GM23338 (cell line): Measurements from ENCODE around the gene ETV6. TPM values are rescaled to one million over a fixed set of nuclear protein-coding genes. Genes with fewer than 3 reads are reported as not detected.

Source experiments
- ATAC-seq: fragments of 200-7000 bp; cut with Tn5 transposase; 3 replicates; pipeline ENCODE4 v1.9.1; 2020
- DNase-seq: peaks from one replicate; pipeline ENCODE4 v3.0.0-alpha.2; 2015; ENCODE audit warnings: low spot score
- H2AFZ ChIP-seq: fragments of 200-600 bp; sonication (generic); 2 replicates; pipeline ENCODE4 v1.8.0; 2016; ENCODE audit warnings: antibody characterized with exemption, mild to moderate bottlenecking, moderate library complexity
- H3F3A ChIP-seq: fragments of 200-600 bp; sonication (generic); replicated peaks from 2 replicates; pipeline ENCODE4 v1.8.0; 2017; ENCODE audit warnings: antibody characterized with exemption, mixed run types, low read depth
- H3K27ac ChIP-seq: fragments of 200-600 bp; sonication (generic); 2 replicates; pipeline ENCODE4 v1.6.1; 2016; ENCODE audit warnings: low read depth
- H3K27me3 ChIP-seq: fragments of 200-600 bp; sonication (generic); 2 replicates; pipeline ENCODE4 v1.8.0; 2016; ENCODE audit warnings: mild to moderate bottlenecking, mixed run types, moderate library complexity; ENCODE audit not compliant: insufficient read depth
- H3K36me3 ChIP-seq: fragments of 200-600 bp; sonication (generic); 2 replicates; pipeline ENCODE4 v1.8.0; 2016; ENCODE audit warnings: mild to moderate bottlenecking; ENCODE audit not compliant: insufficient read depth
- H3K4me1 ChIP-seq: fragments of 200-600 bp; sonication (generic); 2 replicates; pipeline ENCODE4 v1.8.0; 2016; ENCODE audit warnings: mild to moderate bottlenecking, moderate library complexity; ENCODE audit not compliant: insufficient read depth
- H3K4me2 ChIP-seq: fragments of 200-600 bp; sonication (generic); 2 replicates; pipeline ENCODE4 v1.7.1; 2017; ENCODE audit warnings: mixed run types
- H3K4me3 ChIP-seq: fragments of 200-600 bp; sonication (generic); 2 replicates; pipeline ENCODE4 v1.6.1; 2016; ENCODE audit warnings: mixed run types
- H3K79me2 ChIP-seq: fragments of 200-600 bp; sonication (generic); replicated peaks from 2 replicates; pipeline ENCODE4 v1.8.0; 2017; ENCODE audit warnings: mild to moderate bottlenecking; ENCODE audit not compliant: insufficient read depth
- H3K9me2 ChIP-seq: fragments of 200-600 bp; sonication (generic); 2 replicates; pipeline ENCODE4 v1.8.0; 2017; ENCODE audit not compliant: insufficient read depth
- H4K20me1 ChIP-seq: fragments of 200-600 bp; sonication (generic); replicated peaks from 2 replicates; pipeline ENCODE4 v1.8.0; 2017; ENCODE audit warnings: mild to moderate bottlenecking; ENCODE audit not compliant: insufficient read depth
- H3K27ac Mint-ChIP-seq: 2 replicates; pipeline ENCODE4 v1.8.0; 2020; ENCODE audit warnings: inconsistent platforms, mild to moderate bottlenecking, moderate library complexity, mixed read lengths
- H3K27me3 Mint-ChIP-seq: 3 replicates; pipeline ENCODE4 v1.8.0; 2022; ENCODE audit warnings: low read depth, mild to moderate bottlenecking, moderate library complexity, mixed read lengths, inconsistent platforms; ENCODE audit not compliant: insufficient read depth, poor library complexity
- H3K36me3 Mint-ChIP-seq: 3 replicates; pipeline ENCODE4 v1.8.0; 2021; ENCODE audit warnings: low read depth, mild to moderate bottlenecking, inconsistent platforms, moderate library complexity, mixed read lengths
- H3K4me1 Mint-ChIP-seq: 3 replicates; pipeline ENCODE4 v1.8.0; 2020; ENCODE audit warnings: mild to moderate bottlenecking, inconsistent platforms, mixed read lengths
- H3K4me3 Mint-ChIP-seq: 3 replicates; pipeline ENCODE4 v1.8.0; 2021; ENCODE audit warnings: moderate library complexity, mild to moderate bottlenecking, inconsistent platforms, mixed read lengths
- H3K9me3 Mint-ChIP-seq: 3 replicates; pipeline ENCODE4 v1.8.0; 2020; ENCODE audit warnings: moderate library complexity, mild to moderate bottlenecking, inconsistent platforms, mixed read lengths
- CREB1 ChIP-seq: fragments of 250-450 bp; sonication (Bioruptor Pico); IDR thresholded peaks from 2 replicates; pipeline ENCODE4 v1.5.0; 2020; ENCODE audit warnings: low read depth, mild to moderate bottlenecking, moderate library complexity
- ETS1 ChIP-seq: IDR thresholded peaks from 2 replicates; pipeline ENCODE4 v1.6.1; 2016; ENCODE audit warnings: antibody characterized with exemption
- EZH2 ChIP-seq: fragments of 200-600 bp; sonication (generic); IDR thresholded peaks from one replicate; pipeline ENCODE4 v1.8.0; 2017; ENCODE audit warnings: antibody characterized with exemption, mild to moderate bottlenecking, low read depth; ENCODE audit not compliant: unreplicated experiment
- EZH2phosphoT487 ChIP-seq: fragments of 200-600 bp; sonication (generic); IDR thresholded peaks from one replicate; pipeline ENCODE4 v1.8.1; 2018; ENCODE audit warnings: antibody characterized with exemption; ENCODE audit not compliant: unreplicated experiment
- JUNB ChIP-seq: IDR thresholded peaks from one replicate; pipeline ENCODE4 v1.6.1; 2016; ENCODE audit warnings: antibody characterized with exemption; ENCODE audit not compliant: unreplicated experiment
- NANOG ChIP-seq: IDR thresholded peaks from 2 replicates; pipeline ENCODE4 v1.6.1; 2016; ENCODE audit warnings: antibody characterized with exemption, borderline replicate concordance
- POLR2AphosphoS5 ChIP-seq: IDR thresholded peaks from 2 replicates; pipeline ENCODE4 v1.6.1; 2016; ENCODE audit warnings: antibody characterized with exemption, low read depth
- STAT1 ChIP-seq: IDR thresholded peaks from one replicate; pipeline ENCODE4 v1.6.1; 2016; ENCODE audit warnings: antibody characterized with exemption; ENCODE audit not compliant: unreplicated experiment
- ZNF114 ChIP-seq: fragments of 250-450 bp; sonication (Bioruptor Pico); IDR thresholded peaks from 2 replicates; pipeline ENCODE4 v1.5.0; 2020; ENCODE audit warnings: mild to moderate bottlenecking, moderate library complexity
- polyA plus RNA-seq: library from polyadenylated mRNA; unstranded; fragments of >200 nt; fragmentation: Nextera tagmentation; extraction: Ambion mirVana; gene quantifications from 2 replicates; pipeline ENCODE4 v1.2.1, GENCODE V29; 2016
- total RNA-seq: library from RNA; depleted of rRNA; stranded (reverse); fragments of >200 nt; shearing (Covaris generic); gene quantifications from 2 replicates; pipeline ENCODE4 v1.2.3, GENCODE V29; 2014
- TF ChIP-seq, protein P1 (sequence below): IDR thresholded peaks from one replicate; pipeline ENCODE4 v1.6.1; 2018; ENCODE audit warnings: antibody characterized with exemption; ENCODE audit not compliant: unreplicated experiment
- TF ChIP-seq, protein P2 (sequence below): fragments of 250-450 bp; sonication (Bioruptor Pico); IDR thresholded peaks from 2 replicates; pipeline ENCODE4 v1.5.0; 2020; ENCODE audit warnings: mild to moderate bottlenecking, moderate library complexity

Gene ETV6
- total and polyA plus RNA-seq, 2 experiments from 2014 or later: 7.5 to 15.1 TPM

- no peak for DNase-seq
- H3K4me2 ChIP-seq: no peak overlapping the region
- peaks cover 3% of the 10 kb centered on the region; the same call in 1 of the 3 replicates for H3K36me3 Mint-ChIP-seq
- no peak overlapping the region for H3K27ac ChIP-seq
- H2AFZ ChIP-seq: no peak overlapping the region
- peaks cover 29% of the 10 kb centered on the region for H3K4me1 Mint-ChIP-seq
- no peaks in the 10 kb centered on the region for H3F3A ChIP-seq
- no peak overlapping the region for H3K4me3 ChIP-seq
- H4K20me1 ChIP-seq: no peaks in the 10 kb centered on the region
- H3K4me1 ChIP-seq: peaks cover 12% of the 10 kb centered on the region
- no peaks in the 10 kb centered on the region for H3K9me3 Mint-ChIP-seq
- no peaks in the 10 kb centered on the region for H3K36me3 ChIP-seq
- no peaks in the 10 kb centered on the region for H3K27me3 ChIP-seq
- H3K27ac Mint-ChIP-seq: no peak overlapping the region
- H3K27me3 Mint-ChIP-seq: no peaks in the 10 kb centered on the region
- H3K4me3 Mint-ChIP-seq: no peak overlapping the region
- peaks cover 4% of the 10 kb centered on the region; the same call in 1 of the 2 replicates for H3K9me2 ChIP-seq
- TF ChIP-seq EZH2: no peak
- TF ChIP-seq NANOG: no peak
- TF ChIP-seq, protein P1, sequence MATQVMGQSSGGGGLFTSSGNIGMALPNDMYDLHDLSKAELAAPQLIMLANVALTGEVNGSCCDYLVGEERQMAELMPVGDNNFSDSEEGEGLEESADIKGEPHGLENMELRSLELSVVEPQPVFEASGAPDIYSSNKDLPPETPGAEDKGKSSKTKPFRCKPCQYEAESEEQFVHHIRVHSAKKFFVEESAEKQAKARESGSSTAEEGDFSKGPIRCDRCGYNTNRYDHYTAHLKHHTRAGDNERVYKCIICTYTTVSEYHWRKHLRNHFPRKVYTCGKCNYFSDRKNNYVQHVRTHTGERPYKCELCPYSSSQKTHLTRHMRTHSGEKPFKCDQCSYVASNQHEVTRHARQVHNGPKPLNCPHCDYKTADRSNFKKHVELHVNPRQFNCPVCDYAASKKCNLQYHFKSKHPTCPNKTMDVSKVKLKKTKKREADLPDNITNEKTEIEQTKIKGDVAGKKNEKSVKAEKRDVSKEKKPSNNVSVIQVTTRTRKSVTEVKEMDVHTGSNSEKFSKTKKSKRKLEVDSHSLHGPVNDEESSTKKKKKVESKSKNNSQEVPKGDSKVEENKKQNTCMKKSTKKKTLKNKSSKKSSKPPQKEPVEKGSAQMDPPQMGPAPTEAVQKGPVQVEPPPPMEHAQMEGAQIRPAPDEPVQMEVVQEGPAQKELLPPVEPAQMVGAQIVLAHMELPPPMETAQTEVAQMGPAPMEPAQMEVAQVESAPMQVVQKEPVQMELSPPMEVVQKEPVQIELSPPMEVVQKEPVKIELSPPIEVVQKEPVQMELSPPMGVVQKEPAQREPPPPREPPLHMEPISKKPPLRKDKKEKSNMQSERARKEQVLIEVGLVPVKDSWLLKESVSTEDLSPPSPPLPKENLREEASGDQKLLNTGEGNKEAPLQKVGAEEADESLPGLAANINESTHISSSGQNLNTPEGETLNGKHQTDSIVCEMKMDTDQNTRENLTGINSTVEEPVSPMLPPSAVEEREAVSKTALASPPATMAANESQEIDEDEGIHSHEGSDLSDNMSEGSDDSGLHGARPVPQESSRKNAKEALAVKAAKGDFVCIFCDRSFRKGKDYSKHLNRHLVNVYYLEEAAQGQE: no peak
- no peak for TF ChIP-seq ZNF114 (CRISPR knock-in tag)
- TF ChIP-seq ETS1: no peak
- TF ChIP-seq JUNB: no peak
- no peak for TF ChIP-seq CREB1 (CRISPR knock-in tag)
- no peak for TF ChIP-seq STAT1
- ATAC-seq: no peak
- no peaks in the 10 kb centered on the region; the same call in 1 of the 2 replicates for H3K79me2 ChIP-seq
These were observed 145.3 kb downstream of the ETV6 start for GRCh38 chr12:11794751-11795150.

DNA sequence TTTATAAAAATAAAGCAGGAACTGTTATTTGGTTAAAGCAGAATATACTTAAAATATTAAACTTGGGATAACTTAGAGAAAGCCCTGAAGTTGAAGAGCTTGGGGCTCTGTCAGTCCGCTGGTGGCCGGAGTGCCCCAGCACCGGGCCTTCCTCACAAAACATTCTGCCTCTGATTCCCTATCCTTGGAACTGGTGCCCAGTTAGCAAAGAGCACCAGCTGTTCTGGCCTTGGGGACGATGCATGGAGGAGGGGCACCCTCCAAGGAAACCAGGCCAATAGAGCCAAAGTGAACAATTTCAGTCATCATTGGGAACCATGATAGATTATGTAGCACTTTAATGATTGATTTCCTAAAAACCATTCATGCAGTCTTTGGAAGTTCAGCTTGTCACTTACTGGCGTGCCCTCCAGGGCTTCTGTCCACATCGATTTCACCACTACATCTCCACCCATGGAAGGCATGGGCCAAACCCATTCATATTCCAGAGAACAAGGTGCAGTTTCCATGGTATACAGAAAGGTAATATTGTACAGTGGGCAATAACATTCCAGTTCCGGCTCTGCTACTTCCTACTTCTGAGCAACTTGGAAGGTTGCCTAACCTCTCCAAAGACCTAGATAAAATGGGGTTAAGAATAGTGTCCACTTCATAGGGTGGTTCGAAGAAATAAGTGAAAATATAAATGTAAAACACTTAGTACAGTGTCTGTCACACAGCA is 145.9 kb downstream of the ETV6 start:
- Histone ChIP-seq H3K27ac (0 out of 2 replicates have a peak overlapping the region, but pooled peaks have one; percentile 15), H3K4me3 (no peak overlapping the region), H3K79me2 (no peaks in the 10 kb centered on the region; the same call in 1 of the 2 replicates), H3K4me2 (peak overlapping the region; percentile 5), H3K36me3 (no peaks in the 10 kb centered on the region), H3K4me1 (peaks cover 12% of the 10 kb centered on the region), H2AFZ (no peak overlapping the region), H3K27me3 (no peaks in the 10 kb centered on the region), H3F3A (no peaks in the 10 kb centered on the region), H3K9me2 (peaks cover 4% of the 10 kb centered on the region; the same call in 1 of the 2 replicates), H4K20me1 (no peaks in the 10 kb centered on the region)
- Mint-ChIP-seq H3K4me3 (no peak overlapping the region), H3K9me3 (no peaks in the 10 kb centered on the region), H3K27me3 (no peaks in the 10 kb centered on the region), H3K27ac (no peak overlapping the region), H3K4me1 (peaks cover 29% of the 10 kb centered on the region), H3K36me3 (peaks cover 3% of the 10 kb centered on the region; the same call in 1 of the 3 replicates)
- ATAC-seq (no peak), DNase-seq (no peak)
- TF ChIP-seq CREB1 (CRISPR knock-in tag) (no peak), EZH2phosphoT487 (no peak), POLR2AphosphoS5 (no peak)
- TF ChIP-seq, protein P2, sequence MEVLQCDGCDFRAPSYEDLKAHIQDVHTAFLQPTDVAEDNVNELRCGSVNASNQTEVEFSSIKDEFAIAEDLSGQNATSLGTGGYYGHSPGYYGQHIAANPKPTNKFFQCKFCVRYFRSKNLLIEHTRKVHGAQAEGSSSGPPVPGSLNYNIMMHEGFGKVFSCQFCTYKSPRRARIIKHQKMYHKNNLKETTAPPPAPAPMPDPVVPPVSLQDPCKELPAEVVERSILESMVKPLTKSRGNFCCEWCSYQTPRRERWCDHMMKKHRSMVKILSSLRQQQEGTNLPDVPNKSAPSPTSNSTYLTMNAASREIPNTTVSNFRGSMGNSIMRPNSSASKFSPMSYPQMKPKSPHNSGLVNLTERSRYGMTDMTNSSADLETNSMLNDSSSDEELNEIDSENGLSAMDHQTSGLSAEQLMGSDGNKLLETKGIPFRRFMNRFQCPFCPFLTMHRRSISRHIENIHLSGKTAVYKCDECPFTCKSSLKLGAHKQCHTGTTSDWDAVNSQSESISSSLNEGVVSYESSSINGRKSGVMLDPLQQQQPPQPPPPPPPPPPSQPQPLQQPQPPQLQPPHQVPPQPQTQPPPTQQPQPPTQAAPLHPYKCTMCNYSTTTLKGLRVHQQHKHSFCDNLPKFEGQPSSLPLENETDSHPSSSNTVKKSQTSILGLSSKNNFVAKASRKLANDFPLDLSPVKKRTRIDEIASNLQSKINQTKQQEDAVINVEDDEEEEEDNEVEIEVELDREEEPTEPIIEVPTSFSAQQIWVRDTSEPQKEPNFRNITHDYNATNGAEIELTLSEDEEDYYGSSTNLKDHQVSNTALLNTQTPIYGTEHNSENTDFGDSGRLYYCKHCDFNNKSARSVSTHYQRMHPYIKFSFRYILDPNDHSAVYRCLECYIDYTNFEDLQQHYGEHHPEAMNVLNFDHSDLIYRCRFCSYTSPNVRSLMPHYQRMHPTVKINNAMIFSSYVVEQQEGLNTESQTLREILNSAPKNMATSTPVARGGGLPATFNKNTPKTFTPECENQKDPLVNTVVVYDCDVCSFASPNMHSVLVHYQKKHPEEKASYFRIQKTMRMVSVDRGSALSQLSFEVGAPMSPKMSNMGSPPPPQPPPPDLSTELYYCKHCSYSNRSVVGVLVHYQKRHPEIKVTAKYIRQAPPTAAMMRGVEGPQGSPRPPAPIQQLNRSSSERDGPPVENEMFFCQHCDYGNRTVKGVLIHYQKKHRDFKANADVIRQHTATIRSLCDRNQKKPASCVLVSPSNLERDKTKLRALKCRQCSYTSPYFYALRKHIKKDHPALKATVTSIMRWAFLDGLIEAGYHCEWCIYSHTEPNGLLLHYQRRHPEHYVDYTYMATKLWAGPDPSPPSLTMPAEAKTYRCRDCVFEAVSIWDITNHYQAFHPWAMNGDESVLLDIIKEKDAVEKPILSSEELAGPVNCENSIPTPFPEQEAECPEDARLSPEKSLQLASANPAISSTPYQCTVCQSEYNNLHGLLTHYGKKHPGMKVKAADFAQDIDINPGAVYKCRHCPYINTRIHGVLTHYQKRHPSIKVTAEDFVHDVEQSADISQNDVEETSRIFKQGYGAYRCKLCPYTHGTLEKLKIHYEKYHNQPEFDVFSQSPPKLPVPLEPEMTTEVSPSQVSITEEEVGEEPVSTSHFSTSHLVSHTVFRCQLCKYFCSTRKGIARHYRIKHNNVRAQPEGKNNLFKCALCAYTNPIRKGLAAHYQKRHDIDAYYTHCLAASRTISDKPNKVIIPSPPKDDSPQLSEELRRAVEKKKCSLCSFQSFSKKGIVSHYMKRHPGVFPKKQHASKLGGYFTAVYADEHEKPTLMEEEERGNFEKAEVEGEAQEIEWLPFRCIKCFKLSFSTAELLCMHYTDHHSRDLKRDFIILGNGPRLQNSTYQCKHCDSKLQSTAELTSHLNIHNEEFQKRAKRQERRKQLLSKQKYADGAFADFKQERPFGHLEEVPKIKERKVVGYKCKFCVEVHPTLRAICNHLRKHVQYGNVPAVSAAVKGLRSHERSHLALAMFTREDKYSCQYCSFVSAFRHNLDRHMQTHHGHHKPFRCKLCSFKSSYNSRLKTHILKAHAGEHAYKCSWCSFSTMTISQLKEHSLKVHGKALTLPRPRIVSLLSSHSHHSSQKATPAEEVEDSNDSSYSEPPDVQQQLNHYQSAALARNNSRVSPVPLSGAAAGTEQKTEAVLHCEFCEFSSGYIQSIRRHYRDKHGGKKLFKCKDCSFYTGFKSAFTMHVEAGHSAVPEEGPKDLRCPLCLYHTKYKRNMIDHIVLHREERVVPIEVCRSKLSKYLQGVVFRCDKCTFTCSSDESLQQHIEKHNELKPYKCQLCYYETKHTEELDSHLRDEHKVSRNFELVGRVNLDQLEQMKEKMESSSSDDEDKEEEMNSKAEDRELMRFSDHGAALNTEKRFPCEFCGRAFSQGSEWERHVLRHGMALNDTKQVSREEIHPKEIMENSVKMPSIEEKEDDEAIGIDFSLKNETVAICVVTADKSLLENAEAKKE (CRISPR knock-in tag): no peak
